Right lobe of liver (tissue), 6 donors: ENCODE data around the gene OR52H1. TPM values are rescaled to one million over a fixed set of nuclear protein-coding genes. Genes with fewer than 3 reads are reported as not detected.

Experiments used
- ATAC-seq, 4 donors: fragments of 200-7000 bp; cut with Tn5 transposase; one replicate each; pipeline ENCODE4 v1.9.1; 2020; ENCODE audit warnings: mild to moderate bottlenecking in 4 of 4, moderate library complexity in 4 of 4
- DNase-seq, 3 donors: peaks; one replicate each; pipeline ENCODE4 v3.0.0-alpha.2; 2020
- H3K27ac ChIP-seq, 3 donors: fragments of 200-600 bp; one replicate each; pipeline ENCODE4 v1.8.0; 2022
- H3K27me3 ChIP-seq, 2 donors: fragments of 200-600 bp; one replicate each; pipeline ENCODE4 v1.8.0; 2022
- H3K36me3 ChIP-seq, 4 donors: fragments of 200-600 bp; sonication (generic) in 1 of 4; one replicate each; pipeline versions ENCODE4 v1.5.1 to v1.8.0; 2017 to 2022; ENCODE audit warnings: control low read depth in 1 of 4
- H3K4me1 ChIP-seq, 4 donors: fragments of 200-600 bp; sonication (generic) in 1 of 4; one replicate each; pipeline versions ENCODE4 v1.5.1 to v1.8.0; 2017 to 2022; ENCODE audit warnings: control low read depth in 1 of 4
- H3K4me3 ChIP-seq, 3 donors: fragments of 200-600 bp; one replicate each; pipeline ENCODE4 v1.8.0; 2022
- H3K9me3 ChIP-seq, 4 donors: fragments of 200-600 bp; sonication (generic) in 1 of 4; one replicate each; pipeline versions ENCODE4 v1.5.1 to v1.8.0; 2017 to 2022; ENCODE audit warnings: control low read depth in 1 of 4
- POLR2A ChIP-seq: fragments of 450-650 bp; IDR thresholded peaks from one replicate; pipeline ENCODE4 v1.6.1; 2017; ENCODE audit warnings: antibody characterized with exemption, mild to moderate bottlenecking
- WGBS: methylation state at CpG from one replicate; pipeline ENCODE4 v1.1.6; 2018; ENCODE audit warnings: low coverage, low lambda C conversion rate; ENCODE audit not compliant: insufficient coverage; ENCODE audit errors: missing lambda C conversion rate; 5-methylcytosine and 5-hydroxymethylcytosine counted together
- intact Hi-C, 2 donors: fragments of 100-400 bp; cut with DNase I; formaldehyde crosslinking; loops; one replicate each; pipeline versions ENCODE4 v1.11.2 to v1.14.1; 2022
- long read RNA-seq: library from polyadenylated mRNA; unstranded; transcript quantifications from one replicate; pipeline ENCODE4 v2.0.0, GENCODE V29; 2019
- total RNA-seq, 6 experiments: library from RNA; depleted of rRNA in 2 of 6; stranded (reverse); fragments of >200 nt in 2 of 6; fragmentation: NEBNext Ultra II Directional in 3 of 6; extraction: Animal tissue kit (Norgen Biotek cat#: 25700) in 3 of 6; gene quantifications; one replicate each; pipeline versions ENCODE4 v1.1.0 to v1.2.4, GENCODE V29; 2016 to 2023
- TF ChIP-seq, protein P1 (sequence below), 4 donors: fragments of 200-600 bp in 3 of 4; fragments of 450-650 bp in 1 of 4; IDR thresholded peaks; one replicate each; pipeline versions ENCODE4 v1.5.1 to v1.8.0; 2016 to 2022; ENCODE audit warnings: antibody characterized with exemption in 4 of 4, mild to moderate bottlenecking in 2 of 4
- donor health status: DM: no; HTN: yes; CAD: no.
- donor health status: DM: no; HTN: no; CAD: no.
- donor health status: DM: no; HTN: no; CAD: no.
- donor health status: DM: no; HTN: yes; CAD: no.
- donor health status: DM: no; HTN: yes; CAD: no.

Gene OR52H1
- total RNA-seq = under 1 TPM in 1 of 6 experiments, not detected in 5; 0.49 TPM
- long read RNA-seq = 0 reads

DNA sequence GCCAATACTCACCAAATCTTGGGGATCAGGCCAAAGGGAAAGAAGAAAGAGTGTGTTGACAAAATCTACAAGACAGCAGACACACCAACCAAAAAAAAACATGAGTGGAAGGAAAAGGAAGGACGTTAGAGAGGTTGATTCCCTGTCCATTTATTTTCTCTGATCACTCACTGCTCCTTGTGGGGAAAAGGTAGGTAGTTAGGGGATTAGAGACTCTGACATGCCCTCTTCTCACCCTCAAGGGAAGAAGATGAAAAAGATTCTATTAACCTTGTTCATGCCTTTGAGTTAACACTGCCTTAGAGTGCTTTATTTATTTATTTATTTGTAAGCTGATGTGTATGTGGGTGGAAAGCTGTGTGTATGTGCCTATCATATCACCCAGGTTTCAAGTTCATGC lies at the start of gene OR52H1:
TSS of gene OR52H1 (minus strand) at position 101 of the 400 bp plus-strand sequence. CDS start 3,035 bp downstream, outside the sequence.
- ATAC-seq = no peak
- H3K36me3 ChIP-seq = no peaks in the 10 kb centered on the region
- TF ChIP-seq POLR2A = no peak
- TF ChIP-seq, protein P1, sequence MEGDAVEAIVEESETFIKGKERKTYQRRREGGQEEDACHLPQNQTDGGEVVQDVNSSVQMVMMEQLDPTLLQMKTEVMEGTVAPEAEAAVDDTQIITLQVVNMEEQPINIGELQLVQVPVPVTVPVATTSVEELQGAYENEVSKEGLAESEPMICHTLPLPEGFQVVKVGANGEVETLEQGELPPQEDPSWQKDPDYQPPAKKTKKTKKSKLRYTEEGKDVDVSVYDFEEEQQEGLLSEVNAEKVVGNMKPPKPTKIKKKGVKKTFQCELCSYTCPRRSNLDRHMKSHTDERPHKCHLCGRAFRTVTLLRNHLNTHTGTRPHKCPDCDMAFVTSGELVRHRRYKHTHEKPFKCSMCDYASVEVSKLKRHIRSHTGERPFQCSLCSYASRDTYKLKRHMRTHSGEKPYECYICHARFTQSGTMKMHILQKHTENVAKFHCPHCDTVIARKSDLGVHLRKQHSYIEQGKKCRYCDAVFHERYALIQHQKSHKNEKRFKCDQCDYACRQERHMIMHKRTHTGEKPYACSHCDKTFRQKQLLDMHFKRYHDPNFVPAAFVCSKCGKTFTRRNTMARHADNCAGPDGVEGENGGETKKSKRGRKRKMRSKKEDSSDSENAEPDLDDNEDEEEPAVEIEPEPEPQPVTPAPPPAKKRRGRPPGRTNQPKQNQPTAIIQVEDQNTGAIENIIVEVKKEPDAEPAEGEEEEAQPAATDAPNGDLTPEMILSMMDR (IDR thresholded peaks at IDR 0.05) = no peak
- H3K4me1 ChIP-seq = no peaks in the 10 kb centered on the region
- intact Hi-C loops = no loop called here
- DNase-seq = no peak
- no peak within 1 kb of the TSS for H3K4me3 ChIP-seq
- H3K9me3 ChIP-seq = no peaks in the 10 kb centered on the region
- no peak within 1 kb of the TSS for H3K27ac ChIP-seq
- no peaks in the 10 kb centered on the region for H3K27me3 ChIP-seq
- WGBS = 33% methylated on average over 1 of the region's 1 CpG

DNA sequence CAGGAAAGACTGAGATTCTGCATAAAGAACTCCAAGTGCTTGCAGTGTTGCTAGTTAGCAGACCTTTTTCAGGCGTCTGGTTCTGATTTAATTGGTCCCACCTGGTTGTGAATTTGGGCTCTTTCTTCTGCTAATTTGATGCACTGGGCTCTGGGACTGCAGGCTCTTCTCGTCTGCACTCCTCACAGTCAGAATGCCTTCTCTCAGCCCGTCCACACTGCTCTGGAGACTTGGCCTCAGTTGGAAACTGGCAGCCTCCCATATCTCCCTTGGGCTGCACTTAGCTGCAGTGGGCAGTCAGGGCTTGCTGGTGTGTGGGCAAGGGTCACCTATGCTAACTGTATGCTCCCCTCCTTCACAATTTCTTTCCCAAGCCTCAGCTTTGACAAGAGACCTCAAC lies 49.6 kb upstream of the OR52H1 start:
- Histone ChIP-seq H3K9me3 (no peaks in the 10 kb centered on the region), H3K4me1 (peaks cover 0 to 7% (median 0%) of the 10 kb centered on the region in 4 donors), H3K4me3 (no peak overlapping the region), H3K27me3 (no peaks in the 10 kb centered on the region), H3K27ac (no peak overlapping the region), H3K36me3 (no peaks in the 10 kb centered on the region)
- DNase-seq = no peak
- no peak for ATAC-seq
- 66% methylated on average over 3 of the region's 3 CpGs for WGBS
- no peak for TF ChIP-seq POLR2A
- TF ChIP-seq, protein P1 (IDR thresholded peaks at IDR 0.05) = no peak
- intact Hi-C loops = no loop called here

DNA sequence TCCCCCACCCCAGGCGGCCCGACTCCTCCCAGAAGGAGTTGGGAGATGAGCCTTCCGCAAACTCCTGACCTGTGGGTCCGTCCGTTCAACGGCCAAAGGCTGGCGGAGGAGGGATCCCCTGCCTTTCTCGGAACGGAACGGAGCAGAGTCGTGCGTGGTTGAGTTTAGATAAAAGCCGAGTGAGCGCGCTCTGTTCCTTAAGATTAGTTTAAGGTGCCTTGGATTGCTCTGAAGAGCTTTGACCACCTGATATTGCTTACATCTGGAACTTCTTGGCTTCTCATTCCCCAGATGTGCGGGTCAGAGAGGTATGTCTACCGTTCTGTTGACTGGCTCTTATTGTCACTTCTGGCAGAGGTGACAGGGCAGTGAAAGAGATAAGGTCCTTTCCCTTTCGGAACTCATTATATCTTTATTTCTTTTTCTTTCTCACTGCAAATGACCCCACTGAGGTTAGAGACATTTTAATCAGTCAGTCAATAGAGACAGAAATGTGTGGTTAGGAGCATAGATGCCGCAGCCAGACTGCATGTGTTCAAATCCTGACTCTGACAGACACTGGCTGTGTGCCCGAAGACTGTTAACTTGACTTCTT lies 48.4 kb upstream of the OR52H1 start, which contains the start of gene TRIM6:
TSS of gene TRIM6 (plus strand) at position 31 of the 595 bp plus-strand sequence. CDS start at position 292, 261 bp downstream.
- TF ChIP-seq POLR2A = no peak
- TF ChIP-seq, protein P1 (IDR thresholded peaks at IDR 0.05) = no peak
- no peaks in the 10 kb centered on the region for H3K9me3 ChIP-seq
- H3K4me1 ChIP-seq = peaks cover 0 to 7% (median 0%) of the 10 kb centered on the region in 4 donors
- peak within 1 kb of the TSS; percentile 24 to 52 (median 47) for H3K4me3 ChIP-seq
- 3% methylated on average over 18 of the region's 20 CpGs for WGBS
- DNase-seq (peak; percentile 41 to 68 (median 54)), ATAC-seq (peak; percentile 61 to 76 (median 68))
- H3K36me3 ChIP-seq = no peaks in the 10 kb centered on the region
- H3K27me3 ChIP-seq = no peaks in the 10 kb centered on the region
- H3K27ac ChIP-seq = no peak within 1 kb of the TSS
- intact Hi-C loops = no loop called here

DNA sequence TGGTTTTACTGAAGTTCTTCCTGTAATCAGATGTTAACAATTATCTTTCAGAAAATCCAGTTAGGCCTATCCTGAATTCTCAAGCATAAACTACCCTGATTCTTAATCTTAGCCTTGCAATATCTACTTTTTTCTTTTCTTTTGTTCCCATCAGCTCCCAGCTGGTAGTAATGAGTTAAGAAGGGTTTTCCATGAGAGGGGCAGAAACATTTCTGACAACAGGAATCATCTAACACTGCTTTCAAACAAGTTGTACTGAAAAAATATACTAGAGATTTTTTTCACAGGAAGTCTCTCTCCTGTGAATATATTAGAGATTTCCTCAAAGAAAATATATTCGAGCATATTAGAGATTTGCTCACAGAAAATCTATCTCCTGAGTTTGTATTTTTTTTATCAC lies 44.8 kb upstream of the OR52H1 start:
- H3K27me3 ChIP-seq = no peaks in the 10 kb centered on the region
- WGBS = 50% methylated on average over 1 of the region's 1 CpG
- H3K9me3 ChIP-seq = no peaks in the 10 kb centered on the region
- DNase-seq = no peak
- no peaks in the 10 kb centered on the region for H3K36me3 ChIP-seq
- intact Hi-C loops = no loop called here
- H3K27ac ChIP-seq = no peak overlapping the region
- no peak for ATAC-seq
- peaks cover 0 to 7% (median 0%) of the 10 kb centered on the region in 4 donors for H3K4me1 ChIP-seq
- TF ChIP-seq POLR2A = no peak
- TF ChIP-seq, protein P1 (IDR thresholded peaks at IDR 0.05) = no peak
- H3K4me3 ChIP-seq = no peak overlapping the region
